Gastroesophageal sphincter (tissue), 3 donors: ENCODE data around the gene DMGDH.

Experiments used
- CTCF ChIP-seq, 4 experiments: fragments of 200-600 bp in 2 of 4; fragments of 450-650 bp in 2 of 4; sonication (generic) in 1 of 4; IDR thresholded peaks; one replicate each; pipeline ENCODE4 v1.5.1; 2017 to 2019; ENCODE audit warnings: antibody characterized with exemption in 4 of 4, mild to moderate bottlenecking in 2 of 4, moderate library complexity in 2 of 4
- EP300 ChIP-seq: sonication (generic); formaldehyde crosslinking; IDR thresholded peaks from one replicate; pipeline ENCODE4 v1.6.1; 2017; ENCODE audit warnings: antibody characterized with exemption, mild to moderate bottlenecking
- POLR2A ChIP-seq, 2 donors: fragments of 450-650 bp; IDR thresholded peaks; one replicate each; pipeline ENCODE4 v1.6.1; 2017; ENCODE audit warnings: antibody characterized with exemption in 2 of 2, mild to moderate bottlenecking in 2 of 2, moderate library complexity in 1 of 2
- POLR2AphosphoS5 ChIP-seq: sonication (generic); formaldehyde crosslinking; IDR thresholded peaks from one replicate; pipeline ENCODE4 v1.6.1; 2017; ENCODE audit warnings: antibody characterized with exemption

DNA sequence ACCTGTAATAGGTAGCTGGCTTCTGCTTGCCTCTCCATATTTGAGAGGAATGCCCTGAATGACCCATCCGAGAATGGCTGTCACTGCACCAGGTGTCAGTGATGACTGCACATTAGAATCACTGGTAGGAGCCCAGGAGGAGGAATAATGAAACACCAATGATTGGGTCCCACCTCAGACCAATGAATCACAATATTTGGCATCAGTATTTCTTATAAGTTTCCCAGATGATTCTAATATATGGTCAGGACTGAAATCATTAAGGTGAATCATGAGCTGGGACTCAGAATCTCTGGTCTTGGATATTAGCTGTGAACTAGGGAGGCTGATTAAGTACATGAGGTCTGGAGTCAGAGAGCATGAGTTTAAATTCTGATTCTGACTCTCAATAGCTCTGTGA lies 107.7 kb downstream of the DMGDH start:
- TF ChIP-seq CTCF (IDR thresholded peaks at IDR 0.05) = no peak
- TF ChIP-seq POLR2AphosphoS5 = no peak
- TF ChIP-seq POLR2A (IDR thresholded peaks at IDR 0.05) = no peak
- TF ChIP-seq EP300 = no peak
